Measurements from ENCODE around the gene IL12RB2.

DNA sequence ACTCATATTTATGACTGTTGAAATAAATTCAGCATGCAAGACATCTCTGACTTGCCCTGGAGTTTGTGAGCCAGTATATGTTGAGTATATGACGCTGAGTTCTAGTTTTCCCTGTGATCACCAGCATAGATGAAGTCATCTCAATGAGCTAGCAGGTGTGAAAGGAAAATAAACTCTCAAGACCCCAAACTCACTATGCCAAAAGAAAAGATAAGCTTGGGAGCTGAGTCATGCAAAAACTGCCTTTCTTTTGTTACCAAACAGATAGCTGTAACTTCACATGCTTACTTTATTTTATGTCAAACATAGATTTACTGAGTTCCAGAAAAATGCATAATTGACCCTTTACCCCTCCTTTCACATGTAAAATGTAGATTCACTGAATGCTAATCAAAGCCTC is 69.6 kb downstream of the IL12RB2 start:
- TF ChIP-seq POLR2AphosphoS5 (IDR thresholded peaks at IDR 0.05; ENCODE audit: low read depth, low read length) (no peak), TAF1 (IDR thresholded peaks at IDR 0.05; ENCODE audit: borderline replicate concordance, low read depth, low read length) (no peak), POLR2A (IDR thresholded peaks at IDR 0.05; ENCODE audit: low read depth, low read length) (no peak)
